ENCODE measurements around the gene PPP2R2C. TPM values are rescaled to one million over a fixed set of nuclear protein-coding genes. Genes with fewer than 3 reads are reported as not detected.

The PPP2R2C gene
- total and polyA plus RNA-seq, 10 donors, result 0.07 to 1.3 (median 0.23) TPM; not detected in 1

GRCh38 chr4:6372649-6373525, 99.5 kb downstream of the PPP2R2C start:
- no peak for DNase-seq

GRCh38 chr4:6371812-6372211, 100.6 kb downstream of the PPP2R2C start:
- intact Hi-C loops (cut with DNase I; ENCODE audit: low total_unique reads), result no loop called here
- H3K4me3 ChIP-seq, result no peak overlapping the region
- WGBS, 5 donors, result 78 to 88% (median 80%) methylated on average over 7 to 13 of the region's 13 CpGs

More at GRCh38 chr4:6372649-6373525, 99.5 kb downstream of the PPP2R2C start:
- Histone ChIP-seq H3K9me3 (no peaks in the 10 kb centered on the region), H3K27ac (no peak overlapping the region), H3K4me1 (peaks cover 0 to 24% (median 2%) of the 10 kb centered on the region in 6 donors), H3K27me3 (replicated peaks in 1 of 7) (peaks cover 0 to 46% (median 0%) of the 10 kb centered on the region in 7 donors), H3K36me3 (no peaks in the 10 kb centered on the region), H3K4me3 (no peak overlapping the region)
- intact Hi-C loops (cut with DNase I; ENCODE audit: low total_unique reads), result no loop called here
- TF ChIP-seq CTCF (IDR thresholded peaks at IDR 0.05 in 8 of 11, conservative IDR thresholded peaks at IDR 0.05 in 3 of 11), result no peak
- no peak for TF ChIP-seq POLR2A (IDR thresholded peaks at IDR 0.05)
- no peak for TF ChIP-seq POLR2AphosphoS5 (IDR thresholded peaks at IDR 0.05)
- WGBS, 5 donors, result 80 to 88% (median 86%) methylated on average over 14 of the region's 14 CpGs

GRCh38 chr4:6371271-6371670, 101.1 kb downstream of the PPP2R2C start:
- TF ChIP-seq POLR2A (IDR thresholded peaks at IDR 0.05), result no peak
- no peak for TF ChIP-seq CTCF (IDR thresholded peaks at IDR 0.05 in 8 of 11, conservative IDR thresholded peaks at IDR 0.05 in 3 of 11)
- no peak for TF ChIP-seq POLR2AphosphoS5 (IDR thresholded peaks at IDR 0.05)
- Histone ChIP-seq H3K9me3 (no peaks in the 10 kb centered on the region), H3K27me3 (replicated peaks in 1 of 7) (peaks cover 0 to 48% (median 0%) of the 10 kb centered on the region in 7 donors), H3K4me1 (peaks cover 0 to 24% (median 2%) of the 10 kb centered on the region in 6 donors), H3K36me3 (no peaks in the 10 kb centered on the region), H3K27ac (no peak overlapping the region), H3K4me3 (no peak overlapping the region)
- DNase-seq, result no peak
- intact Hi-C loops (cut with DNase I; ENCODE audit: low total_unique reads), result no loop called here
- 76 to 89% (median 82%) methylated on average over 4 to 5 of the region's 5 CpGs for WGBS, 5 donors

More at GRCh38 chr4:6371812-6372211, 100.6 kb downstream of the PPP2R2C start:
- peaks cover 0 to 46% (median 0%) of the 10 kb centered on the region in 7 donors for H3K27me3 ChIP-seq (replicated peaks in 1 of 7)
- H3K36me3 ChIP-seq, result no peaks in the 10 kb centered on the region
- H3K9me3 ChIP-seq, result no peaks in the 10 kb centered on the region
- H3K27ac ChIP-seq, result no peak overlapping the region
- peaks cover 0 to 24% (median 2%) of the 10 kb centered on the region in 6 donors for H3K4me1 ChIP-seq
- no peak for DNase-seq
- no peak for TF ChIP-seq POLR2A (IDR thresholded peaks at IDR 0.05)
- TF ChIP-seq CTCF (IDR thresholded peaks at IDR 0.05 in 8 of 11, conservative IDR thresholded peaks at IDR 0.05 in 3 of 11), result no peak
- TF ChIP-seq POLR2AphosphoS5 (IDR thresholded peaks at IDR 0.05), result no peak
